WTC11 (cell line): ENCODE results near the gene ACTL7A. TPM values are rescaled to one million over a fixed set of nuclear protein-coding genes. Genes with fewer than 3 reads are reported as not detected.

Experiments used
- ATAC-seq: fragments of 200-7000 bp; cut with Tn5 transposase; 2 replicates; pipeline ENCODE4 v1.10.0; 2021; ENCODE audit warnings: mild to moderate bottlenecking, moderate library complexity
- CTCF ChIA-PET: fragments of 300-600 bp; sonication (Branson Sonifier 250); formaldehyde crosslinking; loops from one replicate; lab custom pipeline; 2021; ENCODE audit warnings: antibody characterized with exemption; lab: Charles Lee
- POLR2A ChIA-PET: fragments of 350-600 bp; sonication (Branson Sonifier 250); formaldehyde crosslinking; loops from one replicate; lab custom pipeline; 2021; ENCODE audit warnings: antibody characterized with exemption; lab: Charles Lee
- DNase-seq: peaks from one replicate; pipeline ENCODE4 v3.0.0; 2021; ENCODE audit warnings: low spot score
- H3K27ac Mint-ChIP-seq: 2 replicates; pipeline ENCODE4 v1.8.0; 2021; ENCODE audit warnings: mixed read lengths
- H3K27me3 Mint-ChIP-seq: 2 replicates; pipeline ENCODE4 v1.8.0; 2021; ENCODE audit warnings: low read depth, mild to moderate bottlenecking, moderate library complexity, mixed read lengths
- H3K36me3 Mint-ChIP-seq: 2 replicates; pipeline ENCODE4 v1.8.0; 2021; ENCODE audit warnings: mixed read lengths
- H3K4me1 Mint-ChIP-seq: 2 replicates; pipeline ENCODE4 v1.8.0; 2022; ENCODE audit warnings: mixed read lengths
- H3K4me3 Mint-ChIP-seq: 2 replicates; pipeline ENCODE4 v1.8.0; 2021; ENCODE audit warnings: mild to moderate bottlenecking, moderate library complexity, mixed read lengths
- H3K9me3 Mint-ChIP-seq: 2 replicates; pipeline ENCODE4 v1.8.0; 2021; ENCODE audit warnings: mixed read lengths
- ATF1 ChIP-seq: sonication (generic); formaldehyde crosslinking; IDR thresholded peaks from 2 replicates; pipeline ENCODE4 v1.8.1; 2023; ENCODE audit warnings: mild to moderate bottlenecking, moderate library complexity, missing genetic modification reagents
- ATF2 ChIP-seq: sonication (generic); formaldehyde crosslinking; IDR thresholded peaks from 2 replicates; pipeline ENCODE4 v1.8.1; 2022; ENCODE audit warnings: low read depth, missing genetic modification reagents, borderline replicate concordance
- ELF4 ChIP-seq: sonication (generic); formaldehyde crosslinking; IDR thresholded peaks from 2 replicates; pipeline ENCODE4 v1.8.1; 2022; ENCODE audit warnings: low read depth, mild to moderate bottlenecking, moderate library complexity, missing genetic modification reagents
- EMX1 ChIP-seq: fragments of 250-450 bp; sonication (Bioruptor Pico); IDR thresholded peaks from 2 replicates; pipeline ENCODE4 v1.8.0; 2021; ENCODE audit warnings: mild to moderate bottlenecking
- ETV6 ChIP-seq: sonication (generic); formaldehyde crosslinking; IDR thresholded peaks from 2 replicates; pipeline ENCODE4 v1.8.1; 2022; ENCODE audit warnings: mild to moderate bottlenecking, missing genetic modification reagents
- GRHL2 ChIP-seq: fragments of 250-450 bp; sonication (Bioruptor Pico); IDR thresholded peaks from 2 replicates; pipeline ENCODE4 v1.8.0; 2022; ENCODE audit warnings: mild to moderate bottlenecking, moderate library complexity; ENCODE audit not compliant: insufficient replicate concordance, severe bottlenecking
- IRF2 ChIP-seq: sonication (generic); formaldehyde crosslinking; IDR thresholded peaks from 2 replicates; pipeline ENCODE4 v1.8.0; 2022; ENCODE audit warnings: low read depth, missing genetic modification reagents, borderline replicate concordance
- NFATC4 ChIP-seq: fragments of 250-450 bp; sonication (Bioruptor Pico); IDR thresholded peaks from 2 replicates; pipeline ENCODE4 v1.9.0; 2021; ENCODE audit warnings: mild to moderate bottlenecking
- NFE2L1 ChIP-seq: sonication (generic); formaldehyde crosslinking; IDR thresholded peaks from 2 replicates; pipeline ENCODE4 v1.8.1; 2023; ENCODE audit warnings: missing genetic modification reagents
- NR1H2 ChIP-seq: sonication (generic); formaldehyde crosslinking; IDR thresholded peaks from 2 replicates; pipeline ENCODE4 v1.9.0; 2021; ENCODE audit warnings: mild to moderate bottlenecking, moderate library complexity, missing genetic modification reagents
- OVOL2 ChIP-seq: fragments of 250-450 bp; sonication (Bioruptor Pico); IDR thresholded peaks from 2 replicates; pipeline ENCODE4 v1.9.0; 2021; ENCODE audit warnings: mild to moderate bottlenecking, borderline replicate concordance
- TCF7 ChIP-seq: sonication (generic); formaldehyde crosslinking; IDR thresholded peaks from 2 replicates; pipeline ENCODE4 v1.8.0; 2022; ENCODE audit warnings: mild to moderate bottlenecking, low read depth, missing genetic modification reagents, moderate library complexity
- ZBTB21 ChIP-seq: sonication (generic); formaldehyde crosslinking; IDR thresholded peaks from 2 replicates; pipeline ENCODE4 v1.8.1; 2023; ENCODE audit warnings: mild to moderate bottlenecking, missing genetic modification reagents, borderline replicate concordance
- ZBTB43 ChIP-seq: sonication (generic); formaldehyde crosslinking; IDR thresholded peaks from 2 replicates; pipeline ENCODE4 v1.8.1; 2023; ENCODE audit warnings: mild to moderate bottlenecking, missing genetic modification reagents
- ZNF232 ChIP-seq: sonication (generic); formaldehyde crosslinking; IDR thresholded peaks from 2 replicates; pipeline ENCODE4 v1.8.0; 2022; ENCODE audit warnings: mild to moderate bottlenecking, missing genetic modification reagents
- ZNF396 ChIP-seq: fragments of 250-450 bp; sonication (Bioruptor Pico); IDR thresholded peaks from 2 replicates; pipeline ENCODE4 v1.8.0; 2021; ENCODE audit warnings: mild to moderate bottlenecking, moderate library complexity, borderline replicate concordance
- ZNF532 ChIP-seq: fragments of 250-450 bp; sonication (Bioruptor Pico); IDR thresholded peaks from 2 replicates; pipeline ENCODE4 v1.9.0; 2021; ENCODE audit warnings: mild to moderate bottlenecking, borderline replicate concordance
- total RNA-seq: library from RNA; stranded (reverse); gene quantifications from 3 replicates; pipeline ENCODE4 v1.2.3, GENCODE V29; 2021
- TF ChIP-seq, protein P1 (sequence below): fragments of 250-450 bp; sonication (Bioruptor Pico); IDR thresholded peaks from 2 replicates; pipeline ENCODE4 v2.1.2; 2022; ENCODE audit warnings: mild to moderate bottlenecking, moderate library complexity
- TF ChIP-seq, protein P2 (sequence below): sonication (generic); formaldehyde crosslinking; conservative IDR thresholded peaks from 2 replicates; pipeline ENCODE4 v1.8.1; 2023; ENCODE audit warnings: mild to moderate bottlenecking, low read depth, missing genetic modification reagents, moderate library complexity

Gene ACTL7A
- total RNA-seq, 1 experiment from 2014 or later, result not detected

DNA sequence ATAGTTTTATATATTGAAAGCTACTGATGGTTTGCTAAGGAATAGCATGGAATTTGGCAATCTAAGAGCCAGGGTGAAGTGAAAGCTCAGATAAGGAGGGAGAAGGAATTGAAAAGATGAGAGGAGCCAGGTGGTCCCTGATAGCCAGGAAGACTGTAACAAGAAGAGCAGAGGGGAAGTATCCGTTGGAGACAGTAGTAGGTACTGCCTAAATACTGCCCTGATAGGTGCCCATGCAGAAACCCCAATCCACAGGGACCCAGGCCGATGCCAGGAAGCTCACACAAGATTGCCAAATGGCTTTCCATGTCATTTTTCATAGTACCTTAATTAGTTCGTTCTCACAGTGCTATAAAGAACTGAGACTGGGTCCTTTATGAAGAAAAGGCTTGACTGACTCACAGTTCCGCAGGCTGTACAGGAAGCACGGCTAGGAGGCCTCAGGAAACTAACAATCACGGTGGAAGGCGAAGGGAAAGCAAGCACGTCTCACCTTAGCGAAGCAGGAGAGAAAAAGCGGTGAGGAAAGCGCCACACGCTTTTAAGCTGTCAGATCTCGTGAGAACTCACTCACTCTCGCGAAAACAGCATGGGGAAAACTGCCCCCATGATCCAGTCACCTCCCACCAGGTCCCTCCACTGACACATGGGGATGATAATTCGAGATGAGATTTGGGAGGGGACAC lies 19.3 kb upstream of the ACTL7A start:
- Mint-ChIP-seq H3K36me3 (no peaks in the 10 kb centered on the region), H3K4me3 (no peak overlapping the region), H3K4me1 (peaks cover 9% of the 10 kb centered on the region; the same call in 1 of the 2 replicates), H3K9me3 (peaks cover 5% of the 10 kb centered on the region), H3K27ac (0 out of 2 replicates have a peak overlapping the region, but pooled peaks have one; percentile 37), H3K27me3 (no peaks in the 10 kb centered on the region)
- CTCF ChIA-PET, result interaction anchor here (0.8 kb wide), 1 partner anchor 12 kb away, joined by 3 read pairs; no protein-coding TSS in a partner anchor
- TF ChIP-seq NR1H2 (CRISPR knock-in tag) (no peak), ZNF232 (CRISPR knock-in tag) (no peak), ZNF396 (CRISPR knock-in tag) (no peak), GRHL2 (no peak), IRF2 (no peak), ZNF532 (CRISPR knock-in tag) (no peak), ZBTB21 (CRISPR knock-in tag) (no peak), ATF2 (no peak), ATF1 (CRISPR knock-in tag) (no peak), NFATC4 (CRISPR knock-in tag) (no peak), ELF4 (CRISPR knock-in tag) (no peak), TCF7 (CRISPR knock-in tag) (no peak), NFE2L1 (no peak)
- TF ChIP-seq, protein P1, sequence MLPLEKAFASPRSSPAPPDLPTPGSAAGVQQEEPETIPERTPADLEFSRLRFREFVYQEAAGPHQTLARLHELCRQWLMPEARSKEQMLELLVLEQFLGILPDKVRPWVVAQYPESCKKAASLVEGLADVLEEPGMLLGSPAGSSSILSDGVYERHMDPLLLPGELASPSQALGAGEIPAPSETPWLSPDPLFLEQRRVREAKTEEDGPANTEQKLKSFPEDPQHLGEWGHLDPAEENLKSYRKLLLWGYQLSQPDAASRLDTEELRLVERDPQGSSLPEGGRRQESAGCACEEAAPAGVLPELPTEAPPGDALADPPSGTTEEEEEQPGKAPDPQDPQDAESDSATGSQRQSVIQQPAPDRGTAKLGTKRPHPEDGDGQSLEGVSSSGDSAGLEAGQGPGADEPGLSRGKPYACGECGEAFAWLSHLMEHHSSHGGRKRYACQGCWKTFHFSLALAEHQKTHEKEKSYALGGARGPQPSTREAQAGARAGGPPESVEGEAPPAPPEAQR (CRISPR knock-in tag), result no peak
- TF ChIP-seq, protein P2, sequence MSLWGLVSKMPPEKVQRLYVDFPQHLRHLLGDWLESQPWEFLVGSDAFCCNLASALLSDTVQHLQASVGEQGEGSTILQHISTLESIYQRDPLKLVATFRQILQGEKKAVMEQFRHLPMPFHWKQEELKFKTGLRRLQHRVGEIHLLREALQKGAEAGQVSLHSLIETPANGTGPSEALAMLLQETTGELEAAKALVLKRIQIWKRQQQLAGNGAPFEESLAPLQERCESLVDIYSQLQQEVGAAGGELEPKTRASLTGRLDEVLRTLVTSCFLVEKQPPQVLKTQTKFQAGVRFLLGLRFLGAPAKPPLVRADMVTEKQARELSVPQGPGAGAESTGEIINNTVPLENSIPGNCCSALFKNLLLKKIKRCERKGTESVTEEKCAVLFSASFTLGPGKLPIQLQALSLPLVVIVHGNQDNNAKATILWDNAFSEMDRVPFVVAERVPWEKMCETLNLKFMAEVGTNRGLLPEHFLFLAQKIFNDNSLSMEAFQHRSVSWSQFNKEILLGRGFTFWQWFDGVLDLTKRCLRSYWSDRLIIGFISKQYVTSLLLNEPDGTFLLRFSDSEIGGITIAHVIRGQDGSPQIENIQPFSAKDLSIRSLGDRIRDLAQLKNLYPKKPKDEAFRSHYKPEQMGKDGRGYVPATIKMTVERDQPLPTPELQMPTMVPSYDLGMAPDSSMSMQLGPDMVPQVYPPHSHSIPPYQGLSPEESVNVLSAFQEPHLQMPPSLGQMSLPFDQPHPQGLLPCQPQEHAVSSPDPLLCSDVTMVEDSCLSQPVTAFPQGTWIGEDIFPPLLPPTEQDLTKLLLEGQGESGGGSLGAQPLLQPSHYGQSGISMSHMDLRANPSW, result no peak
- DNase-seq (no peak), ATAC-seq (no peak)
- POLR2A ChIA-PET, result no interaction called here

GRCh38 chr9:108844391-108844790 lies 17.7 kb upstream of the ACTL7A start:
- DNase-seq (no peak), ATAC-seq (no peak)
- Mint-ChIP-seq H3K4me1 (peaks cover 9% of the 10 kb centered on the region; the same call in 1 of the 2 replicates), H3K27me3 (no peaks in the 10 kb centered on the region), H3K4me3 (no peak overlapping the region), H3K36me3 (no peaks in the 10 kb centered on the region), H3K27ac (no peak overlapping the region), H3K9me3 (peaks cover 3% of the 10 kb centered on the region)
- CTCF ChIA-PET, result interaction anchor here (1.9 kb wide), 1 partner anchor 20 kb away, joined by 4 read pairs; no protein-coding TSS in a partner anchor
- POLR2A ChIA-PET, result no interaction called here
- TF ChIP-seq ZBTB43 (CRISPR knock-in tag) (no peak), ZNF232 (CRISPR knock-in tag) (no peak), ZNF532 (CRISPR knock-in tag) (no peak), ZBTB21 (CRISPR knock-in tag) (no peak), ETV6 (CRISPR knock-in tag) (no peak), OVOL2 (CRISPR knock-in tag) (no peak), NFE2L1 (no peak), EMX1 (CRISPR knock-in tag) (no peak)
